ENCODE measurements around the gene C6orf163. TPM values are rescaled to one million over a fixed set of nuclear protein-coding genes. Genes with fewer than 3 reads are reported as not detected.

The C6orf163 gene
- total and polyA plus RNA-seq, 10 of the 15 experiments (the other 5 are each of a cell fraction or from before 2014, with no cell fraction given): 0.56 to 3.7 (median 1.2) TPM

GRCh38 chr6:87312860-87313259 lies 31.8 kb upstream of the C6orf163 start:
- no peaks in the 10 kb centered on the region for H3K79me2 ChIP-seq (ENCODE audit: control insufficient read depth, insufficient read depth, low read length)
- H3K36me3 ChIP-seq (ENCODE audit: control insufficient read depth in 2 of 2, insufficient read depth in 2 of 2, low read length in 1 of 2): no peaks in the 10 kb centered on the region
- ChIA-PET CTCF (no interaction called here), RAD21 (ENCODE audit: unreplicated experiment) (interaction anchor here (0.6 kb wide), 1 partner anchor 180 kb away, joined by 3 read pairs; no protein-coding TSS in a partner anchor), SMC1A (ENCODE audit: uncharacterized antibody, unreplicated experiment) (interaction anchor here (0.6 to 1.2 kb wide), 2 partner anchors 8 to 693 kb away, joined by 3 read pairs; no protein-coding TSS in a partner anchor), POLR2A (no interaction called here)
- intact Hi-C loops (cut with micrococcal nuclease; ENCODE audit: unreplicated experiment) (no loop called here), in situ Hi-C loops (cut with MboI) (no loop called here)
- H3K9me3 ChIP-seq (replicated peaks; ENCODE audit: control insufficient read depth, insufficient read depth, low read length): no peaks in the 10 kb centered on the region
- no peaks in the 10 kb centered on the region for H3K4me1 ChIP-seq (ENCODE audit: control insufficient read depth, insufficient read depth, low read length)
- no peaks in the 10 kb centered on the region; a peak in 1 of 4 replicates for H3K27me3 ChIP-seq (replicated peaks in 1 of 2; ENCODE audit: control insufficient read depth in 2 of 2, insufficient read depth in 2 of 2, low read length in 1 of 2)
- ATAC-seq (no peak), FAIRE-seq (no peak), DNase-seq (ENCODE audit: low read depth, low spot score) (no peak)
- WGBS (ENCODE audit: insufficient coverage, insufficient replicate concordance, low lambda C conversion rate, missing lambda C conversion rate): no CpG with 5 or more reads among the region's 1 CpG
- BruUV-seq (replicated peaks): no TSS peak
- no peaks in the 10 kb centered on the region for H4K20me1 ChIP-seq (ENCODE audit: control insufficient read depth, insufficient read depth)
- no peak overlapping the region for H3K4me3 ChIP-seq
- H2AFZ ChIP-seq (ENCODE audit: control insufficient read depth, low read depth, low read length): no peak overlapping the region
- H3K27ac ChIP-seq (ENCODE audit: control insufficient read depth, insufficient read depth): no peak overlapping the region
- no peak overlapping the region for H3K4me2 ChIP-seq (ENCODE audit: control insufficient read depth, insufficient read depth)
- H3K9ac ChIP-seq (ENCODE audit: control insufficient read depth, insufficient read depth, low read length): no peak overlapping the region
- no peak for TF ChIP-seq JUNB (IDR thresholded peaks at IDR 0.05)
- no peak for TF ChIP-seq ASH2L (IDR thresholded peaks at IDR 0.05; ENCODE audit: borderline replicate concordance, low read depth)

- Histone ChIP-seq H3K4me1 (ENCODE audit: control insufficient read depth, insufficient read depth, low read length) (no peaks in the 10 kb centered on the region), H3K9ac (ENCODE audit: control insufficient read depth, insufficient read depth, low read length) (no peak overlapping the region), H3K27ac (ENCODE audit: control insufficient read depth, insufficient read depth) (no peak overlapping the region), H3K36me3 (ENCODE audit: control insufficient read depth in 2 of 2, insufficient read depth in 2 of 2, low read length in 1 of 2) (no peaks in the 10 kb centered on the region), H2AFZ (ENCODE audit: control insufficient read depth, low read depth, low read length) (no peak overlapping the region), H3K27me3 (replicated peaks in 1 of 2; ENCODE audit: control insufficient read depth in 2 of 2, insufficient read depth in 2 of 2, low read length in 1 of 2) (no peaks in the 10 kb centered on the region; a peak in 1 of 4 replicates), H3K4me2 (ENCODE audit: control insufficient read depth, insufficient read depth) (no peak overlapping the region), H3K4me3 (no peak overlapping the region), H3K9me3 (replicated peaks; ENCODE audit: control insufficient read depth, insufficient read depth, low read length) (no peaks in the 10 kb centered on the region), H3K79me2 (ENCODE audit: control insufficient read depth, insufficient read depth, low read length) (no peaks in the 10 kb centered on the region), H4K20me1 (ENCODE audit: control insufficient read depth, insufficient read depth) (no peaks in the 10 kb centered on the region)
- ChIA-PET CTCF (no interaction called here), SMC1A (ENCODE audit: uncharacterized antibody, unreplicated experiment) (no interaction called here), RAD21 (ENCODE audit: unreplicated experiment) (no interaction called here), POLR2A (no interaction called here)
- BruUV-seq (replicated peaks): no TSS peak
- ATAC-seq (no peak), DNase-seq (ENCODE audit: low read depth, low spot score) (no peak), FAIRE-seq (no peak)
- whole genome bisulfite sequencing (ENCODE audit: insufficient coverage, insufficient replicate concordance, low lambda C conversion rate, missing lambda C conversion rate): 97% methylated on average over 3 of the region's 3 CpGs
- in situ Hi-C loops (cut with MboI) (no loop called here), intact Hi-C loops (cut with micrococcal nuclease; ENCODE audit: unreplicated experiment) (no loop called here)
- TF ChIP-seq HDAC6 (IDR thresholded peaks at IDR 0.05; ENCODE audit: unreplicated experiment) (no peak), MTA3 (IDR thresholded peaks at IDR 0.05; ENCODE audit: borderline replicate concordance, low read length) (no peak), HDAC2 (IDR thresholded peaks at IDR 0.05) (no peak), HDGF (IDR thresholded peaks at IDR 0.05) (no peak), ELK1 (IDR thresholded peaks at IDR 0.05; ENCODE audit: low read depth, low read length) (no peak)
Observed at GRCh38 chr6:87315071-87315470, 29.5 kb upstream of the C6orf163 start.
